ENCODE data around the gene VWA5B1. TPM values are rescaled to one million over a fixed set of nuclear protein-coding genes. Genes with fewer than 3 reads are reported as not detected.

Gene VWA5B1
- total RNA-seq, 5 donors from 2014 or later (not counting 1 experiment from before 2014, with no cell fraction given), result 0.13 to 0.18 (median 0.15) TPM; not detected in 1

DNA sequence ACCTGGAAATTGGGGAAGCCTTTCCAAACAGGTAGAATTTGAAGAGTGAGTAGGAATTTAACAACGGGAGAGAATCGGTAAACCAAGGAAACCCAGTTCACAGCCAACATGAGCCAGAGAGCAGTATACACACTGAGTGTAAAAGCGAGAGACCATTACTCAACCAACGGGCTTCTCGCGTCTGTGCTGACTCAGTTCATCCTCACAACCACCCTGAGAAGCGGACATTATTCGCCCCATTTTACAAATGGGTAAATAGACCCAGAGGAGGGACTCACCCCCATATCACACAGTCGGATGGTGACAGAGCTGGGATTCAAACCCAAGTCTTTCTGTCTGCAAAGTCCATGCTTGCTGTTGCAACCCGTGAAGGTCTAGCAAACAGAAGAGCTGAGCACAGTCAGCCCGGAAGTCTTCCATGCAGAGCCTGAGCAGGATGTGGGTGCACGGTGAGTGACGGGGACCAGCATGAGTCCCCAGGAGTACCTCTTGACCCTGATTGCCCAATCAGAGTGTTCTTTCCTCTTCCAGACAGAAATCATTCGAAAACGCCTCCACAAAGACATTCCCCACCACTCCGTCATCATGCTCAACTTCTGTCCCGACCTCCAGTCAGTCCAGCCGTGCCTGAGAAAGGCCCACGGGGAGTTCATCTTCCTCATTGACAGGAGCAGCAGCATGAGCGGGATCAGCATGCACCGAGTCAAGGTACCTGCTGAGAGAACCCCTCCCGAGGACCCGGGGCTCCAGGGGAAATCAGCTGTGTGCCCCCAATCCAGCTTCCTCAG is 32.3 kb downstream of the VWA5B1 start:
- ATAC-seq (replicated peaks in 1 of 4) (peak; percentile 91 to 94 (median 94)), DNase-seq (peak in 34 of 35 experiments; percentile 10 to 59 (median 40))
- H3K36me3 Mint-ChIP-seq, result no peaks in the 10 kb centered on the region
- H3K27me3 Mint-ChIP-seq, result peaks cover 12 to 26% of the 10 kb centered on the region in 2 donors
- H3K4me1 ChIP-seq (ENCODE audit: control insufficient read depth in 1 of 2, extremely low read depth in 1 of 2, insufficient read depth in 2 of 2, low read length in 2 of 2), result peaks cover 0 to 28% of the 10 kb centered on the region in 2 experiments
- ChIA-PET POLR2A (no interaction called here), CTCF (no interaction called here)
- H3K36me3 ChIP-seq (ENCODE audit: control insufficient read depth in 2 of 2, extremely low read depth in 1 of 2, insufficient read depth in 1 of 2, low read length in 1 of 2), result no peaks in the 10 kb centered on the region
- H3K4me3 ChIP-seq (ENCODE audit: control insufficient read depth in 1 of 2, extremely low read depth in 1 of 2, low read length in 1 of 2), result peak overlapping the region in 1 of 2 donors; percentile 57
- WGBS (ENCODE audit: insufficient coverage), result 50% methylated on average over 14 of the region's 23 CpGs
- peak overlapping the region; percentile 74 to 75 (median 74) for H3K4me3 Mint-ChIP-seq
- peak overlapping the region; percentile 84 for H3K27ac Mint-ChIP-seq
- H3K9me3 ChIP-seq, result no peaks in the 10 kb centered on the region
- peak overlapping the region; percentile 81 for H3K27ac ChIP-seq (ENCODE audit: low read length)
- no peaks in the 10 kb centered on the region for H3K9me3 Mint-ChIP-seq
- H3K4me1 Mint-ChIP-seq, result peaks cover 22 to 41% (median 30%) of the 10 kb centered on the region in 3 donors
- H3K27me3 ChIP-seq (replicated peaks in 1 of 2; ENCODE audit: control insufficient read depth in 2 of 2, extremely low read depth in 1 of 2, insufficient read depth in 2 of 2, low read length in 1 of 2), result peaks cover 0 to 15% of the 10 kb centered on the region in 2 experiments

- Histone ChIP-seq H3K36me3 (ENCODE audit: control insufficient read depth in 2 of 2, extremely low read depth in 1 of 2, insufficient read depth in 1 of 2, low read length in 1 of 2) (no peaks in the 10 kb centered on the region), H3K4me3 (ENCODE audit: control insufficient read depth in 1 of 2, extremely low read depth in 1 of 2, low read length in 1 of 2) (peak overlapping the region in 1 of 2 donors; percentile 57), H3K9me3 (no peaks in the 10 kb centered on the region), H3K27ac (ENCODE audit: low read length) (peak overlapping the region; percentile 81), H3K27me3 (replicated peaks in 1 of 2; ENCODE audit: control insufficient read depth in 2 of 2, extremely low read depth in 1 of 2, insufficient read depth in 2 of 2, low read length in 1 of 2) (peaks cover 0 to 15% of the 10 kb centered on the region in 2 experiments), H3K4me1 (ENCODE audit: control insufficient read depth in 1 of 2, extremely low read depth in 1 of 2, insufficient read depth in 2 of 2, low read length in 2 of 2) (peaks cover 0 to 28% of the 10 kb centered on the region in 2 experiments)
- peaks cover 22 to 39% (median 30%) of the 10 kb centered on the region in 3 donors for H3K4me1 Mint-ChIP-seq
- no peak for DNase-seq
- H3K9me3 Mint-ChIP-seq, result no peaks in the 10 kb centered on the region
- peaks cover 15 to 30% of the 10 kb centered on the region in 2 donors for H3K27me3 Mint-ChIP-seq
- H3K36me3 Mint-ChIP-seq, result no peaks in the 10 kb centered on the region
- ATAC-seq (replicated peaks in 1 of 4), result no peak
- H3K27ac Mint-ChIP-seq, result peak overlapping the region; percentile 84
- ChIA-PET CTCF (no interaction called here), POLR2A (no interaction called here)
- peak overlapping the region; percentile 74 to 75 (median 74) for H3K4me3 Mint-ChIP-seq
- no CpG with 5 or more reads among the region's 3 CpGs for WGBS (ENCODE audit: insufficient coverage)
Measured at GRCh38 chr1:20323613-20323920, 32.9 kb downstream of the VWA5B1 start.

GRCh38 chr1:20324704-20325406 is 34.2 kb downstream of the VWA5B1 start:
- H3K27me3 ChIP-seq (replicated peaks in 1 of 2; ENCODE audit: control insufficient read depth in 2 of 2, extremely low read depth in 1 of 2, insufficient read depth in 2 of 2, low read length in 1 of 2), result peaks cover 0 to 14% of the 10 kb centered on the region in 2 experiments
- H3K36me3 ChIP-seq (ENCODE audit: control insufficient read depth in 2 of 2, extremely low read depth in 1 of 2, insufficient read depth in 1 of 2, low read length in 1 of 2), result no peaks in the 10 kb centered on the region
- no peak overlapping the region for H3K27ac ChIP-seq (ENCODE audit: low read length)
- WGBS (ENCODE audit: insufficient coverage), result 84% methylated on average over 6 of the region's 8 CpGs
- Mint-ChIP-seq H3K9me3 (no peaks in the 10 kb centered on the region), H3K36me3 (no peaks in the 10 kb centered on the region), H3K4me3 (no peak overlapping the region), H3K27me3 (peaks cover 15 to 30% of the 10 kb centered on the region in 2 donors), H3K27ac (no peak overlapping the region), H3K4me1 (peaks cover 22 to 36% (median 30%) of the 10 kb centered on the region in 3 donors)
- no peaks in the 10 kb centered on the region for H3K9me3 ChIP-seq
- ChIA-PET POLR2A (no interaction called here), CTCF (interaction anchor here in 1 of 2 donors (0.6 kb wide), 1 partner anchor 112 kb away, joined by 6 read pairs; no protein-coding TSS in a partner anchor)
- no peak overlapping the region for H3K4me3 ChIP-seq (ENCODE audit: control insufficient read depth in 1 of 2, extremely low read depth in 1 of 2, low read length in 1 of 2)
- H3K4me1 ChIP-seq (ENCODE audit: control insufficient read depth in 1 of 2, extremely low read depth in 1 of 2, insufficient read depth in 2 of 2, low read length in 2 of 2), result peaks cover 0 to 28% of the 10 kb centered on the region in 2 experiments
- DNase-seq (no peak), ATAC-seq (replicated peaks in 1 of 4) (no peak)

DNA sequence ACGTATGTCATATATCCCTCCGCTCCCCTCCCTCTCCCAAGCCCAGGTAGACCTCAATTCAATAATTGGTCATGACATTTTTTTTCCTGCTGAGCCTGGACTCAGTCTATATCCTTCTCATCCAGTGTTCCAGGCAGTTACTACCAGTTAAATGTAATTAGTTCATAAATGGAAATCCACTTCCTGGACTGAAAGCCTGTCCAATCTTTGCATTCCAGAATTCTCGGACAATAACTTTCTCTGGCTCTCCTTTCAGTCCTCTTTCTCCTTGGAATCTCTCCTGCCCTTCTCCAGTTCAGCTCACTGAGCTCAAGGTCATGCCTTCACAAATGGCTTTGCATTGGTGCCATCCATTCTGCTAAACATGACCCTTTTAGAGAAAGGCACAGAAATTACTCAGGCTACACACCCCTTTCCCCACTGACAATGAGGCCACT is 34.8 kb downstream of the VWA5B1 start:
- Mint-ChIP-seq H3K4me1 (peaks cover 22 to 32% (median 30%) of the 10 kb centered on the region in 3 donors), H3K36me3 (no peaks in the 10 kb centered on the region), H3K9me3 (no peaks in the 10 kb centered on the region), H3K4me3 (no peak overlapping the region), H3K27me3 (peaks cover 15 to 30% of the 10 kb centered on the region in 2 donors), H3K27ac (no peak overlapping the region)
- Histone ChIP-seq H3K4me3 (ENCODE audit: control insufficient read depth in 1 of 2, extremely low read depth in 1 of 2, low read length in 1 of 2) (no peak overlapping the region), H3K27ac (ENCODE audit: low read length) (no peak overlapping the region), H3K36me3 (ENCODE audit: control insufficient read depth in 2 of 2, extremely low read depth in 1 of 2, insufficient read depth in 1 of 2, low read length in 1 of 2) (no peaks in the 10 kb centered on the region), H3K4me1 (ENCODE audit: control insufficient read depth in 1 of 2, extremely low read depth in 1 of 2, insufficient read depth in 2 of 2, low read length in 2 of 2) (peaks cover 0 to 23% of the 10 kb centered on the region in 2 experiments), H3K9me3 (no peaks in the 10 kb centered on the region), H3K27me3 (replicated peaks in 1 of 2; ENCODE audit: control insufficient read depth in 2 of 2, extremely low read depth in 1 of 2, insufficient read depth in 2 of 2, low read length in 1 of 2) (peaks cover 0 to 14% of the 10 kb centered on the region in 2 experiments)
- ChIA-PET POLR2A (no interaction called here), CTCF (interaction anchor here in 1 of 2 donors (0.6 kb wide), 1 partner anchor 113 kb away, joined by 6 read pairs; no protein-coding TSS in a partner anchor)
- no peak for ATAC-seq (replicated peaks in 1 of 4)
- WGBS (ENCODE audit: insufficient coverage), result 91% methylated on average over 1 of the region's 3 CpGs
- DNase-seq, result no peak

- Mint-ChIP-seq H3K4me1 (peaks cover 17 to 27% (median 26%) of the 10 kb centered on the region in 3 donors), H3K27ac (no peak overlapping the region), H3K4me3 (no peak overlapping the region), H3K36me3 (no peaks in the 10 kb centered on the region), H3K27me3 (peaks cover 15 to 33% of the 10 kb centered on the region in 2 donors), H3K9me3 (no peaks in the 10 kb centered on the region)
- ATAC-seq (replicated peaks in 1 of 4) (no peak), DNase-seq (no peak)
- 83% methylated on average over 1 of the region's 3 CpGs for WGBS (ENCODE audit: insufficient coverage)
- ChIA-PET POLR2A (no interaction called here), CTCF (no interaction called here)
- Histone ChIP-seq H3K4me1 (ENCODE audit: control insufficient read depth in 1 of 2, extremely low read depth in 1 of 2, insufficient read depth in 2 of 2, low read length in 2 of 2) (peaks cover 0 to 21% of the 10 kb centered on the region in 2 experiments), H3K4me3 (ENCODE audit: control insufficient read depth in 1 of 2, extremely low read depth in 1 of 2, low read length in 1 of 2) (no peak overlapping the region), H3K36me3 (ENCODE audit: control insufficient read depth in 2 of 2, extremely low read depth in 1 of 2, insufficient read depth in 1 of 2, low read length in 1 of 2) (no peaks in the 10 kb centered on the region), H3K27me3 (replicated peaks in 1 of 2; ENCODE audit: control insufficient read depth in 2 of 2, extremely low read depth in 1 of 2, insufficient read depth in 2 of 2, low read length in 1 of 2) (peaks cover 0 to 19% of the 10 kb centered on the region in 2 experiments), H3K9me3 (no peaks in the 10 kb centered on the region), H3K27ac (ENCODE audit: low read length) (no peak overlapping the region)
Measured at GRCh38 chr1:20325844-20326420, 35.3 kb downstream of the VWA5B1 start.

GRCh38 chr1:20327467-20327866 is 36.8 kb downstream of the VWA5B1 start:
- DNase-seq, result no peak
- Histone ChIP-seq H3K9me3 (no peaks in the 10 kb centered on the region), H3K36me3 (ENCODE audit: control insufficient read depth in 2 of 2, extremely low read depth in 1 of 2, insufficient read depth in 1 of 2, low read length in 1 of 2) (no peaks in the 10 kb centered on the region), H3K4me3 (ENCODE audit: control insufficient read depth in 1 of 2, extremely low read depth in 1 of 2, low read length in 1 of 2) (no peak overlapping the region), H3K27ac (ENCODE audit: low read length) (no peak overlapping the region), H3K4me1 (ENCODE audit: control insufficient read depth in 1 of 2, extremely low read depth in 1 of 2, insufficient read depth in 2 of 2, low read length in 2 of 2) (peaks cover 0 to 10% of the 10 kb centered on the region in 2 experiments), H3K27me3 (replicated peaks in 1 of 2; ENCODE audit: control insufficient read depth in 2 of 2, extremely low read depth in 1 of 2, insufficient read depth in 2 of 2, low read length in 1 of 2) (peaks cover 0 to 24% of the 10 kb centered on the region in 2 experiments)
- H3K27me3 Mint-ChIP-seq, result peaks cover 15 to 27% of the 10 kb centered on the region in 2 donors
- H3K4me1 Mint-ChIP-seq, result peaks cover 1 to 12% (median 10%) of the 10 kb centered on the region in 3 donors
- CTCF ChIA-PET, result no interaction called here
- POLR2A ChIA-PET, result no interaction called here
- WGBS (ENCODE audit: insufficient coverage), result 75% methylated on average over 4 of the region's 6 CpGs
- H3K27ac Mint-ChIP-seq, result no peak overlapping the region
- H3K4me3 Mint-ChIP-seq, result no peak overlapping the region
- no peaks in the 10 kb centered on the region for H3K9me3 Mint-ChIP-seq
- no peak for ATAC-seq (replicated peaks in 1 of 4)
- no peaks in the 10 kb centered on the region for H3K36me3 Mint-ChIP-seq
